OCI-LY7 (cell line): Measurements from ENCODE around the gene PSMG4.

ENCODE experiments used
- EZH2phosphoT487 ChIP-seq: fragments of 200-600 bp; sonication (generic); IDR thresholded peaks from 2 replicates; pipeline ENCODE4 v1.6.1; 2018; ENCODE audit warnings: low read depth, borderline replicate concordance, mild to moderate bottlenecking, mixed run types, antibody characterized with exemption, low read length, moderate library complexity, mixed read lengths
- TF ChIP-seq, protein P1 (sequence below): fragments of 200-600 bp; sonication (generic); conservative IDR thresholded peaks from 2 replicates; pipeline ENCODE4 v1.5.1; 2014; ENCODE audit warnings: mild to moderate bottlenecking, antibody characterized with exemption, low read length, moderate library complexity, mixed read lengths

DNA sequence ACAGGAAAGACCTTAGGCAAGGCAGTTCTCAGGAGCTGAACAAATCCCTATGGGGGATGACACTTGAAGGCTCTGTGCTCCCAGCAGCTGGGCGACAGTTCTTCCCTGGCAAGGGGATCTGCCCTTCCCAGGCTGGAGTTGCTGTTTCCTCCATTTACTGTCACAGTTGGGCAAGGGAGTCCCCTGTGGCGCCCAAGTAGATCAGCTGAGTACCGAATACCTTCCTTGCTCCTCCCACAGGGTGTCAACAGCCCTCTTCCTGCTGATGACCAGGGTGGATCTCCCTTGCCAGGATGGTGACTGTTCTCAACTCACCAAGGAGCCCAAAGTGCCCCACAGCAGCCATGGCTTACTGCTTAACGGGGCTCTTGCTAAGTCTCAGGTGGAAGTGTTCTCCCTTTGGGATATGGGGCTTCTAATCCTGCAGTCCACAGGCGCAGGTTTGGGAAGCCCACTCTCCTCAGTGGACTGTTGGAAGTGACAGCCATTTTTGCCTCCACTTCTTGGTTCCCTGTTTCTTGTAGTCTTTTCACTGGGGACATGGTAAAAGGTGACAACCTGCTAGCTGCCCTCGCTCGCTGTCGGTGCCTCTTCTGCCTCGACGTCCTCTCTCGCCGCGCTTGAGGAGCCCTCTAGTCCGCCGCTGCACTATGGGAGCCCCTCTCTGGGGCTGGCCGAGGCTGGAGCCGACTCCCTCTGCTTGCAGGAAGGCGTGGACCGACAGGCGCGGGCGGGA lies 5.7 kb upstream of the PSMG4 start:
- TF ChIP-seq, protein P1, sequence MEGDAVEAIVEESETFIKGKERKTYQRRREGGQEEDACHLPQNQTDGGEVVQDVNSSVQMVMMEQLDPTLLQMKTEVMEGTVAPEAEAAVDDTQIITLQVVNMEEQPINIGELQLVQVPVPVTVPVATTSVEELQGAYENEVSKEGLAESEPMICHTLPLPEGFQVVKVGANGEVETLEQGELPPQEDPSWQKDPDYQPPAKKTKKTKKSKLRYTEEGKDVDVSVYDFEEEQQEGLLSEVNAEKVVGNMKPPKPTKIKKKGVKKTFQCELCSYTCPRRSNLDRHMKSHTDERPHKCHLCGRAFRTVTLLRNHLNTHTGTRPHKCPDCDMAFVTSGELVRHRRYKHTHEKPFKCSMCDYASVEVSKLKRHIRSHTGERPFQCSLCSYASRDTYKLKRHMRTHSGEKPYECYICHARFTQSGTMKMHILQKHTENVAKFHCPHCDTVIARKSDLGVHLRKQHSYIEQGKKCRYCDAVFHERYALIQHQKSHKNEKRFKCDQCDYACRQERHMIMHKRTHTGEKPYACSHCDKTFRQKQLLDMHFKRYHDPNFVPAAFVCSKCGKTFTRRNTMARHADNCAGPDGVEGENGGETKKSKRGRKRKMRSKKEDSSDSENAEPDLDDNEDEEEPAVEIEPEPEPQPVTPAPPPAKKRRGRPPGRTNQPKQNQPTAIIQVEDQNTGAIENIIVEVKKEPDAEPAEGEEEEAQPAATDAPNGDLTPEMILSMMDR, result no peak
- no peak for TF ChIP-seq EZH2phosphoT487
